GM18909 (cell line): ENCODE measurements around the gene TAC4.

Experiments used
- ATAC-seq: cut with Tn5 transposase; IDR thresholded peaks from one replicate; pipeline ENCODE4 v1.9.1; 2021; ENCODE audit warnings: mild to moderate bottlenecking; ENCODE audit not compliant: unreplicated experiment, poor library complexity

The TAC4 gene

DNA sequence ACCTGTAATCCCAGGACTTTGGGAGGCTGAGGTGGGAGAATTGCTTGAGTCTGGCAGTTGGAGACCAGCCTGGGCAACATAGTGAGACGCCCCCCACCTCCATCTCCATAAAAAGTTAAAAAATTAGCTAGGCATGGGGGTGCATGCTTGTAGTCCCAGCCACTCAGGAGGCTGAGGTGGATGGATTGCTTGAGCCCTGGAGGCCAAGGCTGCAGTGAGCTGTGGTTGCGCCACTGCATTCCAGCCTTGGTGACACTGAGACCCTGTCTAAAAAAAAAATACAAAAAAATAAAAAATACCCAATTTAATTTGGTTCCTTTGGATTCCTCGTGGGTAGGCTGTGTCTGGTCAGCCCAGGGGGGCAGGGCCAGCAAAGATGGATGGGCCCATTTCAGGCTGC lies 26.1 kb upstream of the TAC4 start:
- ATAC-seq: no peak

DNA sequence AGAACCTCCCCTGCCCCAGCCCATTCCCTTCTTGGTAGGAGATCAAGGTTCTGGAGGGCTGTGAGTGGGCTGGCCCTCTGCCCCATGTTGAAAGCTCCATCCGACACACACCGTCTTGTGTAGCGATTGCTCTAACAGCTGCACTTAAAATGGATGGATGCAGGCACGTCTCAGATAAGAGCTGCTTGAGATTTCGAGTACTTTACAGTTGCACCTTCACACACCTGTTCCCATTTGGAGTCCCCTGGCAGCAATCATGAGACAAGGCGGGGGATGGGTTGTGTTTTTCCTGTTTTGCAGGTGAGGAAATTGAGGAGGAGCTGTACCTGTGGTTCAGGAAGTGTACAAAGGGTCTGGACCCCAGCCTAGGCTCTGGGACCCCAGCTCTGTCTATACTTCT lies 25.6 kb upstream of the TAC4 start:
- no peak for ATAC-seq

DNA sequence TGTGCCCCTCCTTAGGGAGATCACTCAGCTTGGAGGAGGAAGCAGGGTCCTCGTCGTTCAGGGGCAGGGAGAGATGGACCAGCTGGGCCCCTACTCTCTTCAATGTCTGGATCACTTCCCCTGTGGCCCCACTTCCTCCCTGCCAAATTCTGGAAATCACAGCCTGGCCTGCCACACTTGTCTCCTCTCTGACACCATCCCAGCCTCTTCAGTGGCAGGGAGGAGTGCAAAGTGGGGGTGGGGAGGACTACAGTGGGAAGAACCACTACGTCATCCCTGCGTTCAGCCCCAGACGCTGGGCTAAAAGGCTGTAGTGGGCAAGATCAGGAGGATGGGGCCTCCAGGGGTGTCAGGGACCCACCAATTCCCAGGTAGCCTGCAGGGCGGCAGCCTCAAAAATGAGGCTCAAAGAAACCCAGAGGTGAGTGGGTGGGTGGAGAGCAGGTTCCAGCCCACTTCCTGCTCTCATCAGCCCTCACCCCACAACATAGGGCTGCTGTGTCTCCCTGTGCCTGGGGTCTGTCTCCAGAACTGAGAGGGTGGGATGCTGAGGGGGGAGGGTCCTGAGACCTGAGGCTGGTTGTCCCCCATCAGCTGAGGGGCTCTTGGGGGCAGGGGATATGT lies 25.0 kb upstream of the TAC4 start:
- no peak for ATAC-seq

DNA sequence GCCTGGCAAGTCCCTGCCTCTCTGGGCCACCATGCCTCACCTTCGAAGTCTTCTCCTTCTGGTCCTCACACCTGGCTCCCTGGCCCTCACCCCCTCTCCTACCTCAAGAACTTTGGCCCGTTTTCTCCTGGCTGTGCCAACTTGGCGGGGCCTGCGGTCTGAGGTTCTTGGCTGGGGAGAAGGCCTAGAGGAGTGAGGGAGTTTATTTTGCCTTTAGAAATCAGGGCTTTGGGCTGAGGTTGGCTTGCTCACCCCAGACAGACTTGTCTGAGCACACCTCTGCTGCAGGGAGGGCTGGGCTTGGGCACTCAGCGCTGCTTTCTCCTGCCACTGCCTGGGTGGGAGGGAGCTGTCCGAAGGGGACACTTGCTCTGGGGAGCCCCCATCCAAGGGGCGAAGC lies 23.3 kb upstream of the TAC4 start:
- no peak for ATAC-seq

DNA sequence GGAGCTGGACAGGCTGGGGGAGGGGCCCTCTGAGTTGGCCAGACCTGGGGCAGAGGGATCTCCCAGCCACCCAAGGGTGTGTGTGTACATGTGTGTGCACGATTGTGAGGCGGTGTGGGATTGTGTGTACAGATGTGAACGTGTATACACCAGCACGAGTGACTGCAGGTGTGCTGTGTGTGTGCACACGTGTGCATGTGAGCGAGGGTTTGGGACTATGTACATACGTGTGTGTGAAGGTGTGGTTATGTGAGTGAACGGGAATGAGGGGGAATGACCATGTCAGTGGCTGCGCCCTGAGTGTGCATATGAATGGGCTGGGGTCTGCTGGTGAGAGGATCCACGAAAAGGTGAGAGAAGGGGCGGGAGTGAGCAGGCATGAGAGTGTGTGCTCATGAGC lies 22.4 kb upstream of the TAC4 start:
- no peak for ATAC-seq

DNA sequence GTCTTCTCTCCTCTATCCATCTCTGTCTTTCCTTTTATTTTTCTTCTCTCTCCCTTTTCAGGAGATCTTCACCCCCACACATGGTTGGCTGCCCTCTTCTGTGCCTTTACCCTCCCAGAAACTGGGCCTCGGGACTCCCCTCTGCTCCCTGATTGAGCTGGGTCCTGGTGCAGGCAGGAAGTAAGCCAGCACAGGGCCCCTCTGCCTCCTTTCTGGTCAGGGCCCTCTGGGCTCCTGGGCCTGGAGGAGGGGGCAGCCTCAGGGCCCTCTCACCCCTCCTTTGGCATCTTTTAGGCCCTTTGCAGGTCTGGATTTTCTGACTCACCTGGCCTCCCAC lies 21.1 kb upstream of the TAC4 start:
- no peak for ATAC-seq

DNA sequence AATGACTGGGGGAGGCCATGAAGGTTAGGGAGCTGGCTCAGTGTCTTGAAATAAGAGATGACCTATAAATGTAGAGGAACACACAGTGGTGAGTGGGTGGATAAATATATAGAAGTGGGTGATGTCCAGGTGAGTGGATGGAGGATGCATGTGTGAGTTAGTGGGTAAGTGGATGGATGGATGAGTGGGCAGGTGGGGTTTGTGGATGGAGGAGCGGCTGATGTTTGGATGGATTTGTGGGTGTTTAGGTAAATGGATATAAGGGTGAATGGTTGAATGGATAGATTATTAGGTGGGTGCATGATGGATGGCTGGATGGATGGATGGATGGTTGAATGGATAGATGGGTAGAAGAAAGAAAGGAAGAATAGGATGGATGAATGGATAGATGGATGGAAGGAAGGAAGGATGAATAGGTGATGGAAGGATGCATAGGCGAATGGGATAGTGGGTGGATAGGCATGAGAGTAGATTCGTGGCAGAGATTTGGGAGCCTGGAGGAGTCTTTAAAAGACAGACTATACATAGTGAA lies 19.1 kb upstream of the TAC4 start:
- no peak for ATAC-seq

DNA sequence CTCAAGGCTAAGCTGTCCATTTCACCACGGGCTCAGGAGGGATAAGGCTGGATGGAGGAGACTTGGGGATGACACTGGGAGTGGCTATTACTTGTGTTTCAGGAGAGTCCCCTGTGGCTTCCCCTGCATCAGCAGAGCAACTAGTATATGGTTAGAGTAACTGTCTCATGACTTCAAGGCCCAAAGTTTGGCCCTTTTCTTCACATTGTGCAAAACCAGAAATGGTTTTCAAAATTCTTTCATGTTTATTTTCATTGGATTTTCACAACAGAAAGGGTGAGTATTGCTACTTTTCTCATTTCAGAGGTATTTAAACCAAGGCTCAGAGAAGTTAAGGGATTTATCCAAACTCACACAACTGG lies 18.1 kb upstream of the TAC4 start:
- no peak for ATAC-seq

DNA sequence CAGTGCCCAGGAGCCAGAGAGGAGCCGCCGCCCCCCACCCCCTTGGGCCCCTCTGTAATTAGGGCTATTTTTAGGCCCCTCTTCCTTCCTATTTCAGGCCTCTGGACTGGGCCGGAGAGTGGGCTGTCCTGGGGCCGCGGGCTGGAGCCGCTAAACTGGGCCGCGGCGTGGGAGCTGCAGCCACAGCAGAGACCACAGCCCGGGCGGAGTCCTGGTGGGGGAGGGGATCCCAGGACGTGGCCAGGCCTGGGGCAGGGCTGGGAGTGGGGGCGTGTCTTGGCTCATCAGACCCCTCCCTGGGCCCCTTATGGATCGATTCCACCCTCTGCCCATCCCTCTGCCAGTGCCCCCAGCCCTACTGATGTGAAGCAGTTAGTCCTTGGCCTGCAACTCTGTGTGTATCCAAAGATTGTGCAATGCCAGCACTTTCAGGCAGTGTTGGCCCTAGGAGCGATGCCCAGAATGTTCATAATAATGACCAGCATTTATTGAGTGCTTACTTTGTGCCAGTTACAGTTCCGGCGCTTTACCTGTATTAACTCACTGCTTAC lies 15.0 kb upstream of the TAC4 start:
- no peak for ATAC-seq

DNA sequence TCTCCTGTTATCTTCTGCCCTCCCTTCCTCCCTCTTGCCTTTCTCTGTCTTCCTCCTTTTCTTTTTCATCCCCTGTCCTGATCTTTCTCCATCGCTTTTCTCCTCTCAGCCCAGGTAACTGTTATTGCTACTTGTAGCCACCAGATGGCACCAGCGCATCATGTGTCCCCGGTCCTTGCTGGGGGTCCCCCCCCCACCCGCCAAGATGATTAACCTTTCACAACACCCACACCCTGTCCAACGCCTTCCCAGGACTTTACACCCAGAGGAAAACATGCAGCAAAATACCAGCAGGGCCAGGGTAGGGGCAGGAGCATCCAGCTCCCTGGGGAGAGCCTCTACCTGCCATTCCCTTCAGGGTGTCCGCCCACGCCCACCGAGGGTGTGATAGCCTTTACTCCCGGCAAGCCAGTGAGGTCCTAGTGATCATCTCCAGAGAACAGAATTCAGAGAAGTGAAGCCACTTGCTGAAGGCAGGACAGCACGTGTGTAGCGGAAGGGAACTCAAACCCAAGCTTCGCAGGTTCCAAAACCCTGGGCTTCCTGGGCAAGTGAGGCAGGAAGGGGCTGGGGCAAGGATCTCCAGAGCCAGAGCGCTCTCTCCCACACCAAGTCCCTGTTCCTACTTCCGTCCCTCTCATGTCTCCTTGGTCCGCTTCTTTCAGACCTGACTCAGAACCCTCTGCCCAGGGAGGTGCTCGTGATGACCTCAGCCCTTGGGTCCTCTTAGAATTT lies 13.4 kb upstream of the TAC4 start:
- no peak for ATAC-seq

DNA sequence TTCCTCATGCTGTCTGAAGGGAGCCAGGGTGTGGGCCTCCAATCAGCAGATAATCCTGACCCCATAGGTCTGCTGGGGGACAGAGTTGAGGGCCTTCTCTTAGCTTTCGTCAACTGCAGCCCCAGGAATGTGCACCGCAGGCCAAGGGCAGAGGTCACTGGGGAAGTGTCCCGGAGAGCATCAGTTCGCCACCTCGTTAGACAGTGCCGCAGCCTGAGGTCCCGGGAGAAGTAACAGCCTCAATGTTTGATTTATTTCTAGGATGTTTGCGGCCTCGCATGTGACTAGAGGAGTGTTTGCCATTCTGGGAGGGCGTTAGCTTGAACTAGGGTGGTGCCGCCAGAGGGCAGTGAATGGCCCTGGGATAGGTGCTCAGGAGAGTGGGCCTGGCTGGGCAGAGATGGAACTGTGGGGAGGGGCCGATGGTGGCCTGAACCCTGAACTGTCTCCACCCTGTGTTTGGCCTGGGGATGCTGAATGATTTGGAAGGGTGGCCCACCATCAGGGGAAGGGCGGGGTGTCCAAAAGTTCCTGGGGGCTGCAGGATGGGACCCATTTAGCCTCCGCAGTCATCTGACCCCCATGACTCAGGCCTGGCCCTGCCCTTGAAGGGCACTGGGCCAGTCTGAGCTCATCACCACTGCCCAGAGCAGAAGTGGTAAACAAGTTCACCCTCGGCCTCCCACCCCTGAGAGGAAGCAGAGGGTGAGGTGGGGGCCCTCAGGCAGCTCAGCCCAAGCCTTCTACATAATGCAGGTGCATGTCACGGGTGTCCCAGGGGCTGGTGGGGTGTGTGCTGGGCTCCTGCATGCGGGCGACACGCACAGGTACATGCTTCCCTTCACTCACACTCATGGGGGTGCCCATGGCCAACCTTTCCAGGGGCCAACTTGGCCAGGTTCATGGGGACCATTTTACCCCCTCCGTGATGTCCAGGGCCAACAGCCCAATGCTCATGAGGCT lies 12.4 kb upstream of the TAC4 start:
- no peak for ATAC-seq

DNA sequence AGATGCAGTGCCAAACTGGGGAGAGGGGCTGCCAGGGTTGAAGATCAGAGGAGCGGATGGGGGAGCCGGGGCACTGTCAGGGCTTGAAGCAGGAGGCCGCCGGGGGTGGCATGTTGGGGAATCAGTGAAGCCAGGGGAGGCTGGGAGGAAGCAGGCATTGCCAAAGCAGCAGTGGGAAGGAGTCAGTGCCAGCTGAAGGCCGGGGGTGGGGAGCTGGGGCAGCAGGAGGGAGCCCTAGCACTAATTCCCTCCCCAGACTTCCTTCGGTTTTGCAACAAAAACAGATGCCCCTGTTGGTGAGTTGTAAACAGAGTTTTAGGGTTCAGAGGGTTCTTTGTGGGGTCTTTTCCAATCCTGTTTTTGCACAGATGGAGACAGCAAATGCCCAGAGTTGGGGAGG lies 10.9 kb upstream of the TAC4 start:
- no peak for ATAC-seq

DNA sequence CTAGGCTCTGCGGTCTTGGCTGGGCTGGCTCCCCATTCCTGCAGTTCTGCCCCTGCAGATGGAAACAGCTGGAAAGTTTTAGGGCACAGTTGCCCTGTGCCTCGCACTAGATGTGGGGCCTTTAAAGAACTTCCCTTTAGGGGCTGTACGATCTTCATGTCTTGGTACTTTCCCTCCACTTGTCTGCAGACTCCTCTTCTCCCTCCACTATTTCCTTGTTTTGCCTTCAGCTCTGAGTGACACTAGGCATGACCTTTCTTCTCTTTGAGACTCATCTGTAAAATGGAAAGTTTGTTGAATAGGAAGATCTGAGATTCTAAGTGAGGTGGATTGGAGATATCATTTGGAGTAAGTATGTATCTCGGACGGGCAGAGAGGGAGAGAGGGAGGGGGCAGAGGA lies 6.3 kb upstream of the TAC4 start:
- no peak for ATAC-seq

DNA sequence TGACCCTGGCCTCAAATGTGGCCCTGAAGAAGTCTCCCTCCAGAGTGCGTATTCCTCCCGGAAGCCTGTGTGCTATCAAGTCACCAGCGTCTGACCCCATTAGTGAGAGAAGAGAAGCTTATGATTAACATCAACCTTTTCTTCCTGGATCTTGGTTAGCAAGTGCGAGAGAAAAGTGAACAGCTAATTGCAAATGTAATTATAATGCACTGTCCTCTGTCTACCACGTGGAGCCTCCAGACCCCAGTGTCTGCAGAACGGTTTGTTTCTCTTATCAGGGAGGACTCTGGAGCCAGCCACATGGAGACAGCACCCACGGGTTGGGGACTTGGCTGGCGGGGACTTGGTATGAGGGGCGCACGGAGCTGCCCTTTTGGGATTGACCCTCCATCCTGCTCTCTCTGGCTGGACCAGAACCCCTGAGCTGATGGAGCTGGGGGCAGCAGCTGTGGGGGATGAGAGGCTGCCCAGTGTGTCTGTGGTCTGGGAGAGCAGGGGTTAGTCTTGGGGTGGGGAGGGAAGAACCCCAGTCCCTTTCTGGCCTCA lies 5.7 kb upstream of the TAC4 start:
- no peak for ATAC-seq

DNA sequence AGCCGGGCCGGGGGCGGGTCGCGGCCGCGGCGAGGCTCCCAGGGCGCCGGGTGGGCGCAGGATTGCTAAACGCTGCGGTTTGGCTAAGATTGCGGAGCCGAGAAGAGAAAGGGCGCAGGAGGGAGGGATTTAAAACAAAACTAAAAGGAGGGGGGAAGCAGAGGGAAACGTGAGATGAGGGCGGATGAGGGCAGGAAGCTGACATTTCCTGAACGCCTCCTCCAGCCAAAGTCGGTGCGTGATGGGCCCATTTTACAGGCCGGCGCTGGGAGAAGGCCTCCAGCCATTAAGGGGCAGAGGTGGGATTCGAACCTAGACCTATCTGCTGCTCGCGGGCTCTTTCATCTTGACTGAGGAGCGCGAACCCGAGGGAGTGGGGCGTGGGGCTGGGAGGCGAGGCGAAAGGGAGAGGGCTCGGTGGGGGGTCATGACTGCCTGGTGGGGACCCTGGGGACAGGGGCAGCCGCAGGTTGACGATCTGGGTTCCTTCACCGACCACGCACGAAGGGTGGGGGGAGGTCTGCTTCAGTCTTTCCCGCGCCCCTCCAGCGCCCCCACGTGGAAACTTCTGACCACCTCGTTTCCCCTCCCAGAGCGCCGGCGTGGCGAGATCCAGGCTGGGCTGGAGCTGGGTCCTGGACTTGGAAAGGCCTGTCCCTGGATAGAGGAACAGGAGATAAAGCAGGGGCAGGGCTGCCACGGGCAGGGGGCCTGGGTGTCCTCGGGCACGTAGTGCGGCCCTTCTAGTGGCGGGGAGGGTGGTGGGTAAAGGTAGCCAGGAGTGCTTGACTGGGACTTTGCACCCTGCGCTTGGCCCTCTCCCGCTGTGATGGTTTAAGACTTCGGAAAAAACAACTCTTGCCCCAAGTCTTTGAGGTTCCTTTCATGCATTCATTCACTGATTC lies 3.8 kb upstream of the TAC4 start:
- no peak for ATAC-seq

DNA sequence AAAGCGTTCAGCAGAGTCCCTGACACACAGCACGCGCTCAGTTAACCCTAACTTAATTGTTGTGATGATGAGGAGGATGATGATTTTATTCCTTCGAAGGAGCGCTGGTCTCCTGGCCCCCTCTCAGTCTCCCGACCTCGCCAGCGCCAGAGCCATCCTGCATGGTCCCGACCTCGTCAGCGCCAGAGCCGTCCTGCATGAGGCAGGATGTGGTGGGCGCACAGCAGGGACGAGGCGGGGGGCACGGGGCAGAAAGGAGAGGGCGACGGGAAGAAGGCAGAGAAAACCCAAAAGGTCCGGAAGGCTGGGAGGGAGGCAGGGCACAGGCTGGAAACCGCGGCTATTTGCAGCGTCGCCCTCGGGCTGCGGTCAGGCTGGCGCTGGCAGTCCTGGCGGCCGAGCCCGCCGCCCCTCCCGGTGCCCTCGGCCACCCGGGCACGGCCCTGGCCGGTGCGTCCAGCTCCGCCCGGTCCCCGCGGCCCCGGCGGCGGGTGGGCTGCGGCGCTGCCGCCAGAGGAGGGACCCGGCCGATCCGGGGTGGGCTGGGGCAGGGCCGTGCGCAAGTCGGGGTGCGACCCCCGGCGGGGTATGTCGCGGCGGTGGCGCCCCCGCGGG lies 3.0 kb upstream of the TAC4 start:
- ATAC-seq: no peak

DNA sequence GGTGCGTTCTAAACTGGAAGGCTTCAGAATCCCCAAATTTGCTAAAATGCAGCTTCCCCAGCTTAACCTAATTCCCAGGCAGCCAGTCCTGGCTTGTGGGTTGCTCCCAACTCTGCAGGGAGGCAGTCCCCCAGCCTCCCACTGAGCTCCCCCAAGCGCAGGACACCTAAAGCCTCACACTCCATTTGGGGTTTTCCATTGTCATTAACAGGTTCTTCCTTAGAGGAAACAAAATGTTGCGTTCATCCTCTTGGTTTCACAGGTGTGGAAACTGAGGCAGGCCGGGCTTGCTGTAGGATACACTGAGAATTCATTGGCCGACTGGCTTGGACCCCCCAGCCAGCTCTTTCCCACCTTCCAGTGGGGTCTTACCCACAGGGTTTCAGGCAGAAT lies 2.3 kb upstream of the TAC4 start:
- no peak for ATAC-seq

DNA sequence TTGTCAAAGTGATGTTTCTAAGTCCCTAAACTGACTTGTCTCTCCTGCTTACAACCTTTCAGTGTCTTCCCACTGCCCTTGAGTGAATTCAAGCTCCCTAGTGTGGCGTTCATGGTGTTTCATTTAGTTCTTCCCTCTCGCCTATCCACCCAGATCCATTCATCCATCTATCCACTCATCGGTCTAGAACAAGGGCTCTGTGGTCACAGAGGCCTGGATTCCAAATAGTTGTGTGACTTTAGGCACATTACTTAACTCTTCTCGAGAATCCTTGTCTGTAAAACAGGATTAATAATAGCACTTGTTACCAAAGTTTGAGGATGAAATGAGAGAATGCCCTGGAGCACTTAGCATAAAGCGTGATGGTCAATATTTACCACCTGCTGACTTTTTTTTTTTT lies 870 bp upstream of the TAC4 start:
- no peak for ATAC-seq
